Activated CD8-positive, alpha-beta T cell treated with anti-CD3 and anti-CD28 coated beads, Interleukin-2, amount 10 ng/mL, durations not matched to agents 7 days and 5 days (primary cell): ENCODE measurements around the gene ARPC2. TPM values are rescaled to one million over a fixed set of nuclear protein-coding genes. Genes with fewer than 3 reads are reported as not detected.

Experiments used
- ATAC-seq: fragments of 150-1000 bp; cut with Tn5 transposase; one replicate; pipeline ENCODE4 v1.10.0; 2021; ENCODE audit warnings: moderate library complexity
- CTCF ChIA-PET: fragments of 350-600 bp; sonication (Branson Sonifier 250); formaldehyde crosslinking; loops from one replicate; lab custom pipeline; 2021; ENCODE audit warnings: antibody characterized with exemption; lab: Charles Lee
- POLR2A ChIA-PET: fragments of 350-600 bp; sonication (Branson Sonifier 250); formaldehyde crosslinking; loops from one replicate; lab custom pipeline; 2021; ENCODE audit warnings: antibody characterized with exemption; lab: Charles Lee
- DNase-seq: peaks from one replicate; pipeline ENCODE4 v3.0.0-alpha.2; 2020
- H3K27ac Mint-ChIP-seq: one replicate; pipeline ENCODE4 v1.8.0; 2021; ENCODE audit warnings: mild to moderate bottlenecking, mixed read lengths
- H3K27me3 Mint-ChIP-seq: one replicate; pipeline ENCODE4 v1.8.0; 2021; ENCODE audit warnings: low read depth, mixed read lengths
- H3K36me3 Mint-ChIP-seq: one replicate; pipeline ENCODE4 v1.8.0; 2021; ENCODE audit warnings: low read depth, mixed read lengths
- H3K4me1 Mint-ChIP-seq: one replicate; pipeline ENCODE4 v1.8.0; 2021; ENCODE audit warnings: low read depth, mixed read lengths
- H3K4me3 Mint-ChIP-seq: one replicate; pipeline ENCODE4 v1.8.0; 2021; ENCODE audit warnings: mild to moderate bottlenecking, mixed read lengths
- H3K9me3 Mint-ChIP-seq: one replicate; pipeline ENCODE4 v1.8.0; 2022; ENCODE audit warnings: mixed read lengths; ENCODE audit not compliant: insufficient read depth
- total RNA-seq, 2 experiments: library from RNA; stranded (reverse); gene quantifications; one replicate each; pipeline ENCODE4 v1.2.3, GENCODE V29; 2021

ARPC2 gene
- total RNA-seq, 2 experiments from 2014 or later: 821 to 844 TPM

DNA sequence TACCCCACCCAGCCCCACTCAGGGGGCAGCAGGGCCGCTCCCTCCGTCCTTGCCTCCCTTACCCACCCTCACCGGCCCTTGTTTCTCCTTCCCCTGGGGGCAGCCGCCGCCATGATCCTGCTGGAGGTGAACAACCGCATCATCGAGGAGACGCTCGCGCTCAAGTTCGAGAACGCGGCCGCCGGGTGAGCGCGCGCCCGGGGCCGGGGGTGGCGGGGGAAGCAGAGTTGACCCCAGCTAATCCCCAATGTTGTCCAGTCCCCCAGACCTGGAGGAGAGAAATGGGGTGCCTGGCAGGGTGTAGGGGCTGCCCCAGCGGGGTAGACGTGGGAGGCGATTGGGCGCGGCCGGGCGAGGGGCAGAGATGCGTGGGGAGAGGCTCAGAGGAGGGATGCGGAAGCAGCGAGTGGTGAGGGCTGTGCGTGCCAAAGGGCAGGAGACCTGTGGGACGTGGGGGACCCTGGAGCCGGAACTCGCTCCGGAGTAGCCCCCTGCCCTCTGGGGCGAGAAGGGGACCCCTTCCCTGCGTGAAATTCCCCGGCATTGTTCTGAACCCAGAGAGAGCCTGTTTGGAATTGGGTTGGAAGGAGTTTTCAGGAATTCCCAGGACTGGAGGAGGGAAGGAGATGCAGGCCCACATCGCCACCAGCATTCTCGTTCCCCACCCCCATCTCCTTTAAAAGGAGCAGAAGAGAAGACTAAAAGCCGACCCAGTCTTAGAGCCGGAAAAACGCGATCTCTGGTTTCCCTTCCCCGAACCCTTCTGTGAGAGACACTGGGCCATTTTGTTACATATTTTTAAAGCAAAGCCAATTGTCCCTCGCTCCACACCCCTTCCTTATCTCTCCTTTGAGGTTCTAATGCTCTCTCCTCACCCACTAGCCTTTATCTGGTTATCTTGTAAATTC is 625 bp downstream of the ARPC2 start:
- peaks cover 44% of the 10 kb centered on the region for H3K4me1 Mint-ChIP-seq
- H3K27ac Mint-ChIP-seq: peak overlapping the region; percentile 93
- no peaks in the 10 kb centered on the region for H3K27me3 Mint-ChIP-seq
- peak; percentile 81 for DNase-seq
- peak overlapping the region; percentile 94 for H3K4me3 Mint-ChIP-seq
- H3K36me3 Mint-ChIP-seq: peaks cover 55% of the 10 kb centered on the region
- peak; percentile 71 for ATAC-seq
- no peaks in the 10 kb centered on the region for H3K9me3 Mint-ChIP-seq
- POLR2A ChIA-PET: interaction anchor here (1.0 to 2.8 kb wide), 6 partner anchors 9 to 53 kb away, joined by 3 to 37 read pairs (median 4); partner anchors contain the start of genes AAMP and PNKD
- CTCF ChIA-PET: interaction anchor here (1.0 to 9.0 kb wide), 3 partner anchors 13 to 53 kb away, joined by 3 to 97 read pairs (median 4); partner anchors contain the start of genes AAMP and PNKD

DNA sequence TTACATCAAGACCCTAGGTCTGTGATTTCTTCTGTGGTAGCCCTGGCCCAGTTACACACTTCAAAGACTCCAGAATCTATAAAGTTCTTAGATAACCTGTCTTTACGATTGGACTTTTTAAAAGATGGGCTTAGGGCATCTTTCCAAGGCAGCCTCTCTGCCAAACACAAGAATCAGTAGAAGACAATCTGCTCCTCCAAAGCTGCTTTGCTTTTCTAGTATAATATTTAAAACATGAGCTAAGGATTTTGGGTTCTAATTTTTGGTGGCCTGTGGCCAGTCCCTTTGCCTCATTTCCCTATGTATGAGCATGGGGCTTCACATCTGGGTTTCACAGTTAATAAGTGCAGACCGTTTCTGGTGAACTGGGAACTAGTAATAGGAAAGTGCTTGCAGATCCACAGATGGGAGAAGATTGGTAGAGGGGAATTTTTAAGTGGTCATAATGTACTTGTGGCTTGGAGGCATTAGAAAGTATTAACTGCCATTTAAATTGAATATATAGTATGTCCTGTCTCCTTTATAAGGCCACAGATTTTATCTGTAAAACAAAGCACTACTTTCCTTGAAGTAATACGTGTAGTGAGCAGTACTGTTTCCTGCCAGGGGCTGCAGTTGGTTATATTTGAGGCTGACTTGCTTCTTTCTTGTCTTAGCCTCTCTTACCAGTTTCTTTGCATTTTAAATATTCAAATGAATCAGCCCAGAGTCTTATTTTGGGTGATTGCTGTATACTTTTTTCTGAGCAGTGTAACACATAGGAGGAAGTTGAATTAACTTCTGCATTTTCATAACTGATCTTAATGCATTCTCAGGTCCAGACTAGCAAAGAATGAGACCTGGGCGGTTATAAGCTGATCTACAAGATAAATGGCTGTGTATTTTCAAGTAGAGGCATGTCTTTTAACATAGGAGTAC is 1.5 kb downstream of the ARPC2 start:
- Mint-ChIP-seq H3K4me3 (peak overlapping the region; percentile 94), H3K36me3 (peaks cover 64% of the 10 kb centered on the region), H3K27ac (peak overlapping the region; percentile 93), H3K9me3 (no peaks in the 10 kb centered on the region), H3K27me3 (no peaks in the 10 kb centered on the region), H3K4me1 (peaks cover 53% of the 10 kb centered on the region)
- POLR2A ChIA-PET: interaction anchor here (0.6 to 4.3 kb wide), 5 partner anchors 8 to 1726 kb away, joined by 3 to 59 read pairs (median 3); partner anchors contain the start of genes AAMP and PNKD
- ATAC-seq (peak; percentile 24), DNase-seq (peak; percentile 63)
- CTCF ChIA-PET: interaction anchor here (1.0 to 9.0 kb wide), 5 partner anchors 9 to 52 kb away, joined by 3 to 97 read pairs (median 4); partner anchors contain the start of genes AAMP and PNKD

- DNase-seq: no peak
- Mint-ChIP-seq H3K27ac (peak overlapping the region; percentile 93), H3K4me3 (peak overlapping the region; percentile 94), H3K9me3 (no peaks in the 10 kb centered on the region), H3K27me3 (no peaks in the 10 kb centered on the region), H3K4me1 (peaks cover 65% of the 10 kb centered on the region), H3K36me3 (peaks cover 78% of the 10 kb centered on the region)
- ChIA-PET POLR2A (interaction anchor here (0.6 to 4.3 kb wide), 4 partner anchors 10 to 32 kb away, joined by 3 to 59 read pairs (median 6); no protein-coding TSS in a partner anchor), CTCF (interaction anchor here (0.6 to 9.0 kb wide), 7 partner anchors 8 to 52 kb away, joined by 3 to 97 read pairs (median 6); partner anchors contain the start of genes AAMP and PNKD)
- ATAC-seq: no peak
Observed at GRCh38 chr2:218219934-218220333, 2.9 kb downstream of the ARPC2 start.

GRCh38 chr2:218221000-218221399 is 4.0 kb downstream of the ARPC2 start:
- H3K9me3 Mint-ChIP-seq: no peaks in the 10 kb centered on the region
- DNase-seq: peak; percentile 21
- POLR2A ChIA-PET: interaction anchor here (0.9 to 4.3 kb wide), 3 partner anchors 9 to 40 kb away, joined by 4 to 59 read pairs (median 8); partner anchors contain the start of gene GPBAR1
- CTCF ChIA-PET: interaction anchor here (1.9 to 9.0 kb wide), 4 partner anchors 9 to 49 kb away, joined by 5 to 97 read pairs (median 12); partner anchors contain the start of genes AAMP and PNKD
- H3K4me1 Mint-ChIP-seq: peaks cover 73% of the 10 kb centered on the region
- H3K27me3 Mint-ChIP-seq: no peaks in the 10 kb centered on the region
- H3K27ac Mint-ChIP-seq: peak overlapping the region; percentile 93
- peaks cover 89% of the 10 kb centered on the region for H3K36me3 Mint-ChIP-seq
- no peak for ATAC-seq
- peak overlapping the region; percentile 94 for H3K4me3 Mint-ChIP-seq

DNA sequence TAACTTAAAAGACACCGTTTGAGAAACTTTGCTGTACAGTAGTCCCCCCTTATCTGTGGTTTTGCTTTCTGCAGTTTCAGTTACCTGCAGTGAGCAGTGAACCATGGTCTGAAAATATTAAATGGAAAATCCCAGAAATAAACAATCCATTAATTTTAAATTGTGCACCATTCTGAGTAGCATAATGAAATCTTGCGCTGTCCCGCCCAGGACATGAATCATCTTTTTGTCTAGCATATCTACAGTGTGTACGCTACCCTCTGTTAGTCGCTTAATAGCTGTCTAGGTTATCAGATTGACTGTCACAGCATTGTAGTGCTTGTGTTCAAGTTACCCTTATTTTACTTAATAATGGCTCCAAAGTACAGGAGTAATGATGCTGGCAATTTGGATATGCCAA is 6.1 kb downstream of the ARPC2 start:
- peaks cover 84% of the 10 kb centered on the region for H3K4me1 Mint-ChIP-seq
- ChIA-PET POLR2A (no interaction called here), CTCF (interaction anchor here (2.1 to 9.0 kb wide), 2 partner anchors 7 to 36 kb away, joined by 5 to 97 read pairs; no protein-coding TSS in a partner anchor)
- H3K27ac Mint-ChIP-seq: peak overlapping the region; percentile 79
- peaks cover 99% of the 10 kb centered on the region for H3K36me3 Mint-ChIP-seq
- H3K9me3 Mint-ChIP-seq: no peaks in the 10 kb centered on the region
- no peaks in the 10 kb centered on the region for H3K27me3 Mint-ChIP-seq
- H3K4me3 Mint-ChIP-seq: peak overlapping the region; percentile 62
- peak; percentile 21 for DNase-seq
- peak; percentile 35 for ATAC-seq

GRCh38 chr2:218224186-218224585 is 7.2 kb downstream of the ARPC2 start:
- peak overlapping the region; percentile 62 for H3K4me3 Mint-ChIP-seq
- H3K9me3 Mint-ChIP-seq: no peaks in the 10 kb centered on the region
- H3K27ac Mint-ChIP-seq: peak overlapping the region; percentile 79
- H3K27me3 Mint-ChIP-seq: no peaks in the 10 kb centered on the region
- ATAC-seq (no peak), DNase-seq (peak; percentile 6)
- ChIA-PET CTCF (interaction anchor here (1.2 to 1.6 kb wide), 2 partner anchors 29 to 33 kb away, joined by 4 read pairs; no protein-coding TSS in a partner anchor), POLR2A (interaction anchor here (1.5 kb wide), 1 partner anchor 8 kb away, joined by 4 read pairs; no protein-coding TSS in a partner anchor)
- H3K4me1 Mint-ChIP-seq: peaks cover 95% of the 10 kb centered on the region
- H3K36me3 Mint-ChIP-seq: peaks cover 99% of the 10 kb centered on the region

DNA sequence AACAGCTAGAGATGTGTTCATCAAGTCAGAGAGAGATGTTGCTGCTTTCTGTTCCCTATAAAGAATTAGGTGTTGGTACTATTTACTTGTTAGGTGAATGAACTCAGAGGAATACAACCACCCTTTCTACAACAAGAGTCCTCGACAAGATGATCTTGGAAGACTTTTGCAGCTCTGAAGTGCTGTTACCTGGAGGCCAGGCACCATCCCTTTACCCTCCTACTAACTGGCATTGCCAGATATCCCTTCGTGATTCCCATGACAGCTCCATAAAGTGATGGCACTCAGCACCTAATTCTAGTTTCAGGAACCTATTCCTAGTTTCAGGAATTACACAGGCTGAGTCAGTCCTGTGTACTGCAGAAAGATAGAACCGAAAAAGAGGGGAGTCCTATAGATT is 9.9 kb downstream of the ARPC2 start:
- ATAC-seq: no peak
- Mint-ChIP-seq H3K4me3 (peak overlapping the region; percentile 13), H3K36me3 (peaks cover 92% of the 10 kb centered on the region), H3K4me1 (peaks cover 93% of the 10 kb centered on the region), H3K9me3 (no peaks in the 10 kb centered on the region), H3K27me3 (no peaks in the 10 kb centered on the region), H3K27ac (peak overlapping the region; percentile 78)
- CTCF ChIA-PET: interaction anchor here (0.8 to 2.2 kb wide), 4 partner anchors 8 to 60 kb away, joined by 3 to 10 read pairs (median 4); partner anchors contain the start of gene CXCR1
- POLR2A ChIA-PET: interaction anchor here (1.1 to 1.5 kb wide), 2 partner anchors 8 to 26 kb away, joined by 3 to 9 read pairs; no protein-coding TSS in a partner anchor
- DNase-seq: no peak

GRCh38 chr2:218228366-218229090 is 11.5 kb downstream of the ARPC2 start:
- Mint-ChIP-seq H3K9me3 (no peaks in the 10 kb centered on the region), H3K4me3 (peak overlapping the region; percentile 58), H3K27ac (peak overlapping the region; percentile 88), H3K36me3 (peaks cover 89% of the 10 kb centered on the region), H3K27me3 (no peaks in the 10 kb centered on the region), H3K4me1 (peaks cover 84% of the 10 kb centered on the region)
- POLR2A ChIA-PET: interaction anchor here (1.0 to 4.1 kb wide), 6 partner anchors 8 to 37 kb away, joined by 3 to 59 read pairs (median 4); partner anchors contain the start of gene ARPC2
- peak; percentile 20 for DNase-seq
- ATAC-seq: no peak
- CTCF ChIA-PET: interaction anchor here (1.0 to 4.6 kb wide), 12 partner anchors 9 to 168 kb away, joined by 3 to 97 read pairs (median 6); partner anchors contain the start of genes AAMP, ARPC2 and PNKD

- Mint-ChIP-seq H3K4me3 (peak overlapping the region; percentile 58), H3K36me3 (peaks cover 89% of the 10 kb centered on the region), H3K27me3 (no peaks in the 10 kb centered on the region), H3K27ac (peak overlapping the region; percentile 88), H3K9me3 (no peaks in the 10 kb centered on the region), H3K4me1 (peaks cover 80% of the 10 kb centered on the region)
- DNase-seq (peak; percentile 77), ATAC-seq (peak; percentile 83)
- POLR2A ChIA-PET: interaction anchor here (1.0 to 4.1 kb wide), 9 partner anchors 9 to 168 kb away, joined by 3 to 59 read pairs (median 4); partner anchors contain the start of genes AAMP, ARPC2 and PNKD
- CTCF ChIA-PET: interaction anchor here (0.9 to 4.6 kb wide), 14 partner anchors 11 to 168 kb away, joined by 3 to 97 read pairs (median 6); partner anchors contain the start of genes AAMP, ARPC2 and PNKD
Observed at GRCh38 chr2:218229239-218229638, 12.2 kb downstream of the ARPC2 start.
